DMS79 (cell line): Measurements from ENCODE around the gene GRIN2D.
A peak's percentile ranks its signal among the peaks of the same experiment; 100 is the strongest.

Experiments used
- DNase-seq: peaks from one replicate; lab custom pipeline; 2025; lab: John Stamatoyannopoulos, UW

The GRIN2D gene

DNA sequence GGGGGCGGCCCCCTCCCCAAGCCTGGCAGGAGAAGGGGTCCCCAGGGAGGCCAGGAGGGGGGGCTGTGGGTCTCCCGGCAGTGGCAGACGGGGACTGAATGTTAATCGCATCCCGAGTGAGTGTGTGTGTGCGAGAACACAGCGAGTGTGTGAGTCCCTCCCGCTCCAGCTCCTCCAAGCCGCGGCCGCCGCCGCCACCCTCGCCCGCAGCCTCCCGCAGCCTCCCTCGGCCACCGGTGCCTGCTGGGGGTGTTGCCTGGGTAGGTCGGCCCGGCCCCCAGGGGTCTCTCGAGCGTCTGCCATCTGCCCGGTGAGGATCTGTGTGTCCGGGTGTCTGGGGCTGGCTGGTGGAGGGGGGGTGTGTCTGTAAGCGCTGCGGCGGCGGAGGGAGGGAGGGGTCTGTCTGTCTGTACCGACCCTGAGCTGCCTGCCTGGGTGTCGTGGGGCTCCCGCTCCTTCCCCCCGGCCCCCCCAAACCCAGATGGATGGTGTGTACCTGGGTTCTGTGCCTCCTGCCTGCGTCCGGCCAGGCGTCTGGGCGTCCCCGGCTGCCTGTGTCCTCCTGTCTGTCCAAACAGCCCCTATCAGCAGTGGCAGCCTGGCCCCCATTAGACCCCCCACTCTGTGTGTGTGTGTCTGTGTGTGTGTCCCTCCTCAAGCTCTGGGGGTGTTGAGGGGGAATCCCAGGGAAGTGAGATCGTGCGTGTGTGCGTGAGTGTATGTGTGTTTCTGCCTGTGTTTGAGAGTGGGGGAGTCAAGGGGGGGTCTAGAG, at the start of gene GRIN2D:
Gene GRIN2D, plus strand, starts transcription at position 110 of the 772 bp plus-strand sequence. CDS start 4,725 bp downstream, outside the sequence.
- peak; percentile 15 for DNase-seq

DNA sequence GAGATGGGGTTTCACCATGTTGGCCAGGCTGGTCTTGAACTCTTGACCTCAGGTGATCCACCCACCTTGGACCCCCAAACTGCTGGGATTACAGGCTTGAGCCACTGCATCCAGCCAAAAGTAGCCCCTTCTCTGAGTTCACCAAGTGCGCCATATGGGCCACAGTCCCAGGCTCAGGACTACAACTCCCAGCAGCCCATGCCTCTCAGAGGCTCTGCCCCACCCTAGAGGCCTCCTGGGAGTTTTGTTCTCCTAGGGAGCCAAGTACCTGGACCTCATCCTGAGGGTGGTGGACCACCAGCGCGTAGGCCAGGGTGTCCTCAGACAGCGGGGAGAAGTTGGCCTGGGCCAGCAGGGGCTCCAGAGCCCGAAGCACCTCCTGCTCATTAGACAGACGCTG, 48.6 kb upstream of the GRIN2D start:
- DNase-seq: no peak

DNA sequence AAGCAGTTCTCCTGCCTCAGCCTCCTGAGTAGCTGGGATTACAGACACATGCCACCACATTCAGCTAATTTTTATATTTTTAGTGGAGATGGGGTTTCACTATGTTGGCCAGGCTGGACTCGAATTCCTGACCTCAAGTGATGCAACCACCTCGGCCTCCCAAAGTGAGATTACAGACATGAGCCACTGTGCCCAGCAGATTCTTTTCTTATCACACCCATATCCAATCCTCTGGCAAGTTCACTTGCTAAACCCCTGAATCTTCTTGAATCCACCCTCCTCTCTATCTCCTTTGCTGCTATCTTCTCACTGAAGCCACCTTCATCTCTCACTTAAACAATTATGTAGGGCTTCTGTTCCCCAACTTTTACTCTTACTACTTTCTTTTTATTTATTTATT, 47.3 kb upstream of the GRIN2D start:
- DNase-seq: no peak

DNA sequence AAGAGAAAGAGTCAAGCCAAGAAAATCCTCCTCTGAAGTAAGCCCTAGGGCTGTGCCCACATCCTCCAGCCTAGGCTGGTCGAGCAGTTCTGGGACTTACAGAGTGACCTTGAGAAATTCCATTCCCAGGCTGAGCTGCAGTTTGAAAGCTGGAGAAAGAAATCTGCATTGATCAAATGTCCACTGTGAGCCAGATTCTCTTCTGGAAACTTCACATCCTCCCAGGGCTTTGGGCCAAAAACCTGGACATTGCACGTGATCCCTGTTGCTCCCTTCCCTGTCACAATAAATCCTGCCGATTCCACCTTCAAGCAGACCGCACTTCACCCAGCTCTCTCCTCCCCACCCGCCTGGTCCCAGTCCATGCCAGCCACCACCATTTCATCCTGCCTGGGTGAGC, 45.4 kb upstream of the GRIN2D start:
- no peak for DNase-seq

DNA sequence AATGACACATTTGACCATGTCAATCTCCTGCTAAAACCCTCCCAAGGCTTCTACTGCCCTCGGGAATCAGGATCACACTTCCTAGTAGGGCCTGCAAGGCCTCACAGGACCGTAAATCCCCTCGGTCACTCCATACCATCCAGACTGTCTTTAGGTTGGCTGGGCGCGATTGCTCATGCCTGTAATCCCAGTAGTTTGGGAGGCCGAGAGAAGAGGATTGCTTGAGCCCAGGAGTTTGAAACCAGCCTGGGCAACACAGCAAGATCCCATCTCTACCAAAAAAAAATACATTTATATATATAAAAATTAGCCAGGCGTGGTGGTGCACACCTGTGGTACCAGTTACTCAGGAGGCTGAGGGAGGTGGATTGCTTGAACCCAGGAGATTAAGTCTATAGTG, 44.7 kb upstream of the GRIN2D start:
- no peak for DNase-seq

DNA sequence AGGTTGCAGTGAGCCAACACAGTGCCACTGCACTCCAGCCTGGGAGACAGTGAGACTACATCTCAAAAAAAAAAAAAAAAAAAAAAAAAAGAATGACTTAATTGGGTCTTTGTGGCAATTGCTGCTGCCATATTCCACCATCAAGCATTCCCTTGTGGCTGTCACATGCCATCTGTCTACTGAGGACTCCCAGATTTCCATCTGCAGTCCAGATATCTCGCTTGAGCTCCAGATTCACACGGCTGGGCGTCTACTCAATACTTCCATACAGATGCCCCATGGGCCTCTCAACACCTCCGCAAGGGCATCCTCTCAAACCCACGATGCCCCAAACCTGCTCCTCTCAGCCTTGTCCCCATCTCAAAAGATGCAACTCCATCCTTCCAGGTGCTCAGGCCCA, 42.6 kb upstream of the GRIN2D start:
- DNase-seq: no peak

DNA sequence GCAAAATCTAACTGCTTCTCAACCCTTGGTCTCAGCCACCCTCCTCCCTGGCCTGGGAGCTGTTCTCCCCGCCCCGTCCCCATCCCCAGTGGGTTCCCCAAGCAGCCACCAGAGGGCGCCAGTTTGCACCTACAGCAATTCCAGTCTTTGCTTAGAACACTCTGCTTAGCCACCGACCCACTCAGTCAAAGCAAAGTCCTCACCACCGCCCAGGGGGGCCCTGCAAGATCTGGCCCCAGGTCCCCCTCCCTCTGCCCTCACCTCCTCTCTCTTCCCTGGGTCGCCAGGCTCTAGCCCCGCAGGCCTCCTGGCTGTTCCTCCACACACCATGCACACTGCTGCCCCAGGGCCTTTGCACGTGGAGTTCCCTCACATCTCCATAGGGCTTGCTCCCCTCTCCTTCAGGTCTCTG, 42.1 kb upstream of the GRIN2D start:
- no peak for DNase-seq

DNA sequence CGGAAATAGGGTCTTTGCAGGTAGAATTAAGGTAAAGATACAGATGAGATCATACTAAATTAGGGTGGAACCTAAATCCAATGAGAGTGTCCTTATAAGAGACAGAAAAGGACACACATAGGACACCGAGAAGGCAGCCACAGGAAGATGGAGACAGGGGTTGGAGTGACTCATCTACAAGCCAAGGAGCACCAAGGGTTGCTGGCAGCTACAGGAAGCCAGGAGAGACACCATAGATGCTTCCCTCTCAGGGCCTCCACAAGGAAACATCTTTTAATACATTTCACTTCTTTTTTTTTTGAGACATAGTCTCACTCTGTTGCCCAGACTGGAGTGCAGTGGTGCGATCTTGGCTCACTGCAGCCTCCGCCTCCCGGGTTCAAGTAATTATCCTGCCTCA, 39.8 kb upstream of the GRIN2D start:
- DNase-seq: no peak

DNA sequence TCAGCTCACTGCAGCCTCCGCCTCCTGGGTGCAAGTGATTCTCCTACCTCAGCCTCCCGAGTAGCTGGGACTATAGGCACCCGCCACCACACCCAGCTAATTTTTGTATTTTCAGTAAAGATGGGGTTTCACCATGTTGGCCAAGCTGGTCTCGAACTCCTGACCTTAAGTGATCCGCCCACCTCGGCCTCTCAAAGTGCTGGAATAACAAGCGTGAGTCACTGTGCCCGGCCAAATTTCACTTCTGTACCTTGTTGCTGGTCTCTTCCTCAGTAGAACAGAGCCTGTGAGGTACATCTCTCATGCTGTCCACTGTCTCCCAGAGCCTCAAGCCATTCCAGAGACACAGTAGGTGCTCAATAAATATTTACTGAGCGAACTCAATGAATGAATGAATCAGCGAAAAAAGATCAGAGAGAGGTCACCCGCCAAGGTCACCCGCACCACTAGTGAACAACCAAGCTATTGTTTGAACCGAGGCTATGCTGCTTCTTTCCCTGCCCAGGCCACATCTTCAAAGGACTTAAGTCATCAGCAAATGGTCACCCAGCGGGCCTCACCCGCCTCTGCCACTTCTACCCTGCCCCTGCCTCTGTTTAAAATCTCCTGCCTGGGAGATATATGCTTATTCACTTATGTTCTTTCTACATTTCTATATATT, 39.0 kb upstream of the GRIN2D start:
- DNase-seq: no peak

DNA sequence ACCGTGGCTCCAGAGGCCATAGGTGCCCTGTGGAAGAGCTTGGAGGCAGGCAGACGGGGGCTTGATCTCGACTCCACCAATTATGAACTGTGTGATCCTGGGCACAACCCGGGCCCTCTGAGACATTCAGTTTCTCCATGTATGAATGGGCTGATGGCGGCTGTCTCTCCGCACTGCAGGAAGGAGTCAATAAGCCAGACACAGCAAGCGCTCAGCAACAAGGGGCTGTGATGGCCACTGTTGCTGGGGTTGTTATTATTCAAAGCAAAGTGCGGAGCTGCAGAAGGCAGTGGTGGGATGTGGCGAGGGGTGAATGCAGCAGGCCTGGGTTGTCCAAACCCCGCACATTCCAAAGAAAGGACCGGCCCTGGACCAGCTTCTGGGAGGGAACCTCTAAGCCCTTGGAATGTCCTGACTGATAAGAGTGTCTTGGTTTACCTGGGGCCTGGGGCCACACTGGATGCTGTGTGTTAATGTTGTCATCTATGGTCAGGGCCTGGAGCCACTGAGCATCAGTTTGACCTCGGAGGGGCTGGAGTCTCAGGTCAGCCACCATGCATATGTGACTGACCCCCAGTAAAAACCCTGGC, 38.0 kb upstream of the GRIN2D start:
- no peak for DNase-seq

DNA sequence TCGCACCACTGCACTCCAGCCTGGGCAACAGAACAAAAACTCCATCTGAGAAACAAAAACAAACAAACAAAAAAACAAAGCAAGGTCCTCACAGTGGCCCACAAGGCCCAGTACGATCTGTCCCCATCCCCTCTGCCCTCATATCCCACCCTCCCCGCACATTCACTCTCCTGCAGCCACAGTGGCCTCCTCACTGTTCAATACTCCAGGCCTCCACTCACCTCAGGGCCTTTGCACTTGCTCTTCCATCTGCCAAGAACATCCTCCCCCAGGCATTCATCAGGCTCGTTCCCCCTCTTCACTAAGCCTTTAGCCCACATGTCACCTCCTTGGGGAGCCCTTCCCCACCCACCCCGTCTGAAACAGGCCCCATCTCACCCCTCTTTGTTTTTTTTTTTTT, 34.3 kb upstream of the GRIN2D start:
- no peak for DNase-seq

DNA sequence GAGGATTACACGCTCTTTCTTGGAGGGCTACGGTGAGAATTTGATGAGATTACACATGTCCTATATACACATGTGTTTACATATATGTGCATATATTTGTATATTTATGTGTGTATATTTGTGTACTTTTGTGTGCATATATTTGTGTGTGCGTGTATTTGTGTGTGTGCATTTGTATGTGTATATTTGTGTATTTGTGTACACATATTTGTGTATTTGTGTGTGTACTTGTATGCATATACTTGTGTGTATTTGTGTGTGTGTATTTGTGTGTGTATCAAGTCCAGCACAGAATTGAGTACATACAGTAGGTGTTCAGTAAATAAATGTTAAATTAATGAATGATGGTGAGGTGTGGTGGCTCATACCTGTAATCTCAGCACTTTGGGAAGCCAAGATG, 31.6 kb upstream of the GRIN2D start:
- no peak for DNase-seq

DNA sequence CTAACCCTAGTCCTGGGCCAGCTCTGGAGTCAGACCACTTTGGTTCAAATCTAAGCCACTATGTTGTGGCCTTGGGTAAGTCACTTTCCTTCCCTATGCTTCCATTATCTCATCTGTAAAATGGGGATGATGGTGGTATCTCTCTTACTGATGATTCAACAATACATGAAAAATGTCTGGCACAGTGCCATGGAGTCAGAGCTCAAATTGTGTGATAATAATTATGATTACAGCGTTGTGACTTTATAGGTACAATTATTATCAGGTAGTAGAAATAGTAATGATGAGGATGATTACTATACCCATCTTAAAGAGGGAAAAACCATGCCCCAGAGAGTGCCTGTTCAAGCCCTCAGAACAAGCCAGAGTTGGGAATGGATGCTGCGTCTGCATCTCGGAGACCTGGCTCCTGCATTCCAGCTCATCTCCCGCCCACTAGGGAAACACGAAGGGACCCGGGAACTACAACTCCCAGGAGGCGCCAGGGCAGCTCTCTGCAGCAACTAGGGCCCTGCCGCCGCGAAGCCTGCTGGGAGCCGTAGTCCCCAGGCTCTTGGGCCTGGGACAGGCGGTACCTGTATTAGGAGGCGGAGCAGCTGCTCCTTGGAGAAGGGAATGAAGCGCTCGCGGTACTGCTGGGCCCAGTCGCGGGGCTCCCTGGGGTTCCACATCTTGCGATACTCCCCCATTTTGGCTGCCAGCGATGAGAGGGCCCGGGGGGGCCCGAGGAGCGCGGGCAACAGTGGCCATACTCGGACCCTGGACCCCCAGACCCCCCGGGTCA, 30.6 kb upstream of the GRIN2D start:
- peak; percentile 96 for DNase-seq

DNA sequence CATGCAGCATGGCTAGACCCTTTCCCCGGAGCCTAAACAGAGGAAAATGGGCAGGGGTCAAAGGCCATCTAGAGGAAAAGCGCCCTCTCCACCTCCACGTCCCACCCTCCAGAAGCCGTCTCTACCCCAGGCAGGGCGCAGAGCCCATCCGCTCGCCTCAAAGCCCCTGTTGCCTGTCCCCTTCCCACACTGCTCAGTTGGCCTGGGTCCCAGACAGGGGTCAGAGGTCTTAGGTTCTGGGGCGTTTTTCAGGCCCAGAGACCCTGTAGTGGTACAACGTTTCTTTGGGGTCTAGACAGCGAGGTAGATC, 30.0 kb upstream of the GRIN2D start:
- peak; percentile 48 for DNase-seq

DNA sequence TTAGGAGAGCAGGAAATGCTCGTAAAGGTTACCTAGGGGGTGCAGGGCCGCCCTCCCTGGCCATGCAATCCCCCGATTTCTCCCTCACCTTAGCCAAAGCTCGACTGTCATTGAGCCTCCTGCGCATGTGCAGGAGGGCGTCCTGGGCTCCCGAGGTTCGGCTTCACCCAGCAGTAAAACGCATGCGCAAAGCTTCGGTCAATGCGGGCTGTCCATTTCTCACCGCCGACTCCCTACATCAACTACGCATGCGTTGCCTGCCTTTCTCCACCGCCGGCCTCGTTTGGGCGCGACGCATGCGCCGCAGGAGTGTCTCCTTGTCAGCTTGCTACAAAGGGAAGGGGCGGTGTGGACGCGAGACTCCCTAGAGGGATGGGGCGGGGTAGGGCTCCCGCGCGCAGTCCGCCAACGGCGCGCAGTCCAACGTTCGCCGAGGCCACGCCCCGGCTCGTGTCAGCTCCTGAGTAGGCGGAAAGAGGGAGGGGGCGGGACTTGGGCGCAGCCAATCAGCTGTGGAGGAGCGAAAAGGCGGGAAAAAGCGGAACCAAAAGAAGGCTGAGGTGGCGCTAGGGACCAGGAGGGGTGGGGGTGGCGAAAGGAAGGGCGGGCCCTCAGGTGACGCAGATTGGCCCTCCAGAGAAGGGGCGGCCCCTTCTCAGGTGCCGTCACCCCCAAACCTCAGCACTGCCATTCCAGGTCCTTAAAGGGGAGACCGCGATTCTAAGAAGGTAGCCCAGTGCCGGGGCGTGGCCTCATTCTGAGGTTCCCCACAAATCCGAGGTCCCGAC, 29.5 kb upstream of the GRIN2D start, which contains the start of the genes SYNGR4 and TMEM143:
Gene SYNGR4, plus strand, starts transcription at position 558 of the 788 bp plus-strand sequence. CDS start 1,476 bp downstream, outside the sequence.
Gene TMEM143, minus strand, starts transcription at position 131 of the 788 bp plus-strand sequence. Its CDS starts 20 bp downstream, at position 111.
- peak; percentile 99 for DNase-seq

DNA sequence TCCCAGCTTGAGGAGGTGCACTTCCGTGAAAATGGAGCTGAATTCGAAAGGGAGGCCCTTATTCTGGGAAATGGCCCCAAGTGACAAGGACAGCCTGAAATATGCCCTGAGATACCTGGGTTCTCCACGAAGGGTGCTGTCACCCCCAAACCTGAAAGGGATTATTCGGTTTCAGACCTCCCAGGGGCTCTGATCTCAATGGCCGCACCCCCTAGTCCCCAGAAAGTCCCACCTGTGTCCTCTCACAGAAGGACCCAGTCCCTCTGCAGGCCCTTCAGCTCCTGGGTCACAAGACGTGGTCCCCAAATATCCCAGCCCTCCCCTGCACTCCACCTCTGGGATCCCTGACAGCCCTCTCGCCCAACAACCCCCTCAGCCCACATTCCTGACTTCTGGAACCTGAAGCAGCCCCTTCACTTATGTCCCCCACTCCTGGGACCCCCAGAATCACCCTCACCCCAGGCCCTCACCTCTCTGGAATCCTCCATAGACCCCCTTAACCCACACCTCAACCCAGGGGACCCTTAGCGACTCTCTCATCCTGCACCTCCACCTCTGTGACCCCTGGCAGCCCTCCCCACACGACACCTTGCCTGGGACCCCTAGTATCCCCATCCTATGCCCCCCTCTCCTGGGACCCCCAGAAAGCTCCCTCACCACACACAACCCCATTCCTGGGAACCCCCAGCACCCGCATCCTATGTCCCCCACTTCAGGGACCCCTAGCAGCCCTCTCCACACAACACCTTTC, 28.7 kb upstream of the GRIN2D start:
- DNase-seq: no peak

DNA sequence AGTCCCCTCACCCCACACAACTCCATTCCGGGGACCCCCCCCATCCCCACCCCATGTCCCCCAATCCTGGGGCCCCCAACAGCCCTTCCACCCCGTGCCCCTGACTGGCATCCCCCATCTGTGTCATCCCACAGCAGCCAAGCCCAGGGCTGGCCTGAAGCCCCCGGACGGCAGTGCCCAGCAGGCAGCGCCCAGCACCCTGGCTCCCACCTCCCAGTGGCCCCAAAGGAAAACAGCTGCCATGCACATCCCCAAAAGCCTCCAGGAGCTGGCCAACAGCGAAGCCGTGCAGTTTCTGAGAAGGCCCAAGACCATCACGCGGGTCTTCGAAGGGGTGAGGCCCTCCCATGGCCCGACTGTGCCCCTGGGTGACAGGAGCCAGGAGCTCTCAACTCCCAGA, 27.9 kb upstream of the GRIN2D start:
- no peak for DNase-seq

DNA sequence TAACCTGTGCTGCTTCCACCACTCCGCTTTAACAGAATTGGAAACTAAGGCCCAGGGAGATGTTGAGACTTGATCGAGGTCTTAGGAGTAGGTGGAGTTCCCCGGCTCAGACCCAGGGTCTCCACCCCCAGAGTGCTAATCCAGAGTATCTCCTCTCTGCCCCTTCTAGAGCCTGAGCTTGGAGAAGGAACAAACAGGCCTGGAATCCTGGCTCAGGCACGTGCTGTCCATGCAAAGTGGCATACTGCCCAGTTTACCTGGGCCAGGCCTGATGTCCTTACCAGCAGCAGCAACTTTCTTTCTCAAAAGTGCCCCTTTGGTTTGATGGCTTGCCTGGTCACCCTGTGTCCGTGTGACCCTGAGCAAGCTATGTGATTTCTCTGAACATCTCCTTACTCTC, 25.6 kb upstream of the GRIN2D start:
- DNase-seq: no peak

DNA sequence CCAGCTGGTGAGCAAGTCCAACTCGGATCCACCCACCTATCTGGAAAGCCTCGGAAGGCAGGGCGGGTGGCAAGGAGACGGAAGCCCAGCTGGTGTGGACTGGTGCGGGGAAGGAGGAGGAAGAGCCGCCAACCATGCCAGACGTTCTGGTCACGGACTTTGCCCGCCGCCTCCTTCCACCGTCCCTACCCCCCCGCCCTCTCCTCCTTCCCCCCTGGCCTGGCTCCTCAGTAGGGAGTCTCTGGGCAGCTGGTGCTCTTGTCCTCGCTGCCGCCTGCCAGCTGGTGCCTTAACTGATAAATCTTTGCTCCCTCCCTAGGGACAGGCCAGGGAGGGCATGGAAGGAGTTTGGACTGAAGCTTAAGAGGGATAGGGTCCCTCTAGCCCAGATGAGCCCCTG, 24.5 kb upstream of the GRIN2D start:
- DNase-seq: no peak

DNA sequence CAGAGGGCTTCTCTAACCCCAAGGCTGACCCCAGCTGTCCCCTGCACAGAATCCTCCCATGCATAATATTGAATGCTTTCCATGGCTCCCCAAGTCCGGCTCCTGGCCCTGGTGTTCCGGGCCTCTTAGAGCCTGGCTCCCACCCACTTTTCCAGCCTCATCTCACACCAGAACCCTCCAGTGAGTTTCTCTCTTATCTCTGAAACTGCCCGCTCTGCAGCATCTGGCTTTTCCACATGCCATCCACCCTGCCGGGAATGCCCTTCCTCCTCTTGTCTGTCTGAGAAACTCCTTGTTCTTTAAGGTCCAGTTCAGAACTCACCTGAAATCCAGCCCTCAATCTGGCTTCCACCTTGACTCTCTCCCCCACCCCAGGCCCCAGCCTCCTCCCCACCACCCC, 22.5 kb upstream of the GRIN2D start:
- DNase-seq: no peak

DNA sequence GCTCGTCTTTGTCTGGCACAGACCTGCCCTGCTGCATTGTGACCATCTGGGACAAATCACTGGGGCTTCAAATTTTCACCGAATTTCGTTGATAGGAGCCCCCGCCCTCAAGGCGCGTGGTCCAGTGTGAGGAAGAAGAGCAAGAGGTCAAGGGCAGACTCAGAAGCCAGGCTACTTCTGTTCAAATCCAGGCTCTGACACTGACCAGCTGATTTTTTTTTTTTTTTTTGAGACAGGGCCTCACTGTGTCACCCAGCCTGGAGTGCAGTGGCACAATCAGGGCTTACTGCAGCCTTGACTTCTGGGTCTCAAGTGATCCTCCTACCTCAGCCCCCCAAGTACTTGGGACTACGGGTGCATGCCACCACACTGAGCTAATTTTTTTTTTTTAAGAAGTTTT, 22.1 kb upstream of the GRIN2D start:
- DNase-seq: no peak
